PC-9 (cell line): ENCODE results near the gene ZFAND3. TPM values are rescaled to one million over a fixed set of nuclear protein-coding genes. Genes with fewer than 3 reads are reported as not detected.

ENCODE experiments used
- BruUV-seq: library from RNA; stranded (reverse); fragments of 400-500 nt; replicated peaks from 2 replicates; lab custom pipeline; 2021; lab: Mats Ljungman, UMichigan
- CTCF ChIA-PET: fragments of 300-600 bp; sonication (Branson Sonifier 250); formaldehyde crosslinking; loops from one replicate; lab custom pipeline; 2022; ENCODE audit warnings: antibody characterized with exemption; lab: Charles Lee
- POLR2A ChIA-PET: fragments of 300-600 bp; sonication (Branson Sonifier 250); formaldehyde crosslinking; loops from one replicate; lab custom pipeline; 2022; ENCODE audit warnings: antibody characterized with exemption; ENCODE audit not compliant: unreplicated experiment; lab: Charles Lee
- DNase-seq, 2 experiments: peaks; one replicate each; pipeline versions ENCODE4 v3.0.0 to v3.0.0-alpha.2; 2015 to 2022; ENCODE audit warnings: mixed read lengths in 1 of 2
- H2AFZ ChIP-seq: fragments of 200-600 bp; sonication (generic); 2 replicates; pipeline ENCODE4 v1.8.1; 2017; ENCODE audit warnings: antibody characterized with exemption
- H3F3A ChIP-seq: fragments of 200-600 bp; sonication (generic); 2 replicates; pipeline ENCODE4 v1.8.1; 2017; ENCODE audit warnings: antibody characterized with exemption, mild to moderate bottlenecking, low read depth; ENCODE audit not compliant: insufficient read depth
- H3K27ac ChIP-seq: fragments of 200-600 bp; sonication (generic); 2 replicates; pipeline ENCODE4 v1.6.1; 2016; ENCODE audit warnings: mixed run types
- H3K27me3 ChIP-seq: fragments of 200-600 bp; sonication (generic); 2 replicates; pipeline ENCODE4 v1.6.1; 2016; ENCODE audit warnings: low read depth, mixed run types; ENCODE audit not compliant: insufficient read depth
- H3K36me3 ChIP-seq: fragments of 200-600 bp; sonication (generic); 2 replicates; pipeline ENCODE4 v1.6.1; 2016; ENCODE audit warnings: low read depth, mixed run types
- H3K4me1 ChIP-seq: fragments of 200-600 bp; sonication (generic); replicated peaks from 2 replicates; pipeline ENCODE4 v1.6.1; 2016; ENCODE audit warnings: mixed run types; ENCODE audit not compliant: insufficient read depth
- H3K4me2 ChIP-seq: fragments of 200-600 bp; sonication (generic); 2 replicates; pipeline ENCODE4 v1.6.1; 2017; ENCODE audit warnings: mixed run types
- H3K4me3 ChIP-seq: fragments of 200-600 bp; sonication (generic); 2 replicates; pipeline ENCODE4 v1.6.1; 2016; ENCODE audit warnings: mixed run types
- H3K79me2 ChIP-seq: fragments of 200-600 bp; sonication (generic); 2 replicates; pipeline ENCODE4 v1.6.1; 2017; ENCODE audit warnings: low read depth, mixed run types
- H3K9me2 ChIP-seq: fragments of 200-600 bp; sonication (generic); 2 replicates; pipeline ENCODE4 v1.8.1; 2017; ENCODE audit warnings: mild to moderate bottlenecking; ENCODE audit not compliant: insufficient read depth
- H3K9me3 ChIP-seq: fragments of 200-600 bp; sonication (generic); 2 replicates; pipeline ENCODE4 v1.8.1; 2016; ENCODE audit warnings: low read depth; ENCODE audit not compliant: insufficient read depth
- H4K20me1 ChIP-seq: fragments of 200-600 bp; sonication (generic); 2 replicates; pipeline ENCODE4 v1.8.1; 2017; ENCODE audit not compliant: insufficient read depth
- EZH2 ChIP-seq: fragments of 200-600 bp; sonication (generic); IDR thresholded peaks from 2 replicates; pipeline ENCODE4 v1.8.0; 2017; ENCODE audit warnings: antibody characterized with exemption, low read depth
- intact Hi-C: fragments of 100-400 bp; cut with micrococcal nuclease; formaldehyde crosslinking; loops from one replicate; pipeline ENCODE4 v1.10.0; 2022; ENCODE audit not compliant: unreplicated experiment
- total RNA-seq: library from RNA; stranded (reverse); gene quantifications from 2 replicates; pipeline ENCODE4 v1.2.3, GENCODE V29; 2021
- TF ChIP-seq, protein P1 (sequence below): fragments of 200-600 bp; sonication (generic); conservative IDR thresholded peaks from 2 replicates; pipeline ENCODE4 v1.6.1; 2017; ENCODE audit warnings: mixed run types, antibody characterized with exemption, mild to moderate bottlenecking, moderate library complexity

ZFAND3 gene
- total RNA-seq, 1 experiment from 2014 or later = 46.8 TPM

- BruUV-seq = no TSS peak
- no peaks in the 10 kb centered on the region for H3K27me3 ChIP-seq
- POLR2A ChIA-PET = no interaction called here
- peaks cover 43% of the 10 kb centered on the region for H3K79me2 ChIP-seq
- DNase-seq = no peak
- no peak for TF ChIP-seq EZH2
- TF ChIP-seq, protein P1, sequence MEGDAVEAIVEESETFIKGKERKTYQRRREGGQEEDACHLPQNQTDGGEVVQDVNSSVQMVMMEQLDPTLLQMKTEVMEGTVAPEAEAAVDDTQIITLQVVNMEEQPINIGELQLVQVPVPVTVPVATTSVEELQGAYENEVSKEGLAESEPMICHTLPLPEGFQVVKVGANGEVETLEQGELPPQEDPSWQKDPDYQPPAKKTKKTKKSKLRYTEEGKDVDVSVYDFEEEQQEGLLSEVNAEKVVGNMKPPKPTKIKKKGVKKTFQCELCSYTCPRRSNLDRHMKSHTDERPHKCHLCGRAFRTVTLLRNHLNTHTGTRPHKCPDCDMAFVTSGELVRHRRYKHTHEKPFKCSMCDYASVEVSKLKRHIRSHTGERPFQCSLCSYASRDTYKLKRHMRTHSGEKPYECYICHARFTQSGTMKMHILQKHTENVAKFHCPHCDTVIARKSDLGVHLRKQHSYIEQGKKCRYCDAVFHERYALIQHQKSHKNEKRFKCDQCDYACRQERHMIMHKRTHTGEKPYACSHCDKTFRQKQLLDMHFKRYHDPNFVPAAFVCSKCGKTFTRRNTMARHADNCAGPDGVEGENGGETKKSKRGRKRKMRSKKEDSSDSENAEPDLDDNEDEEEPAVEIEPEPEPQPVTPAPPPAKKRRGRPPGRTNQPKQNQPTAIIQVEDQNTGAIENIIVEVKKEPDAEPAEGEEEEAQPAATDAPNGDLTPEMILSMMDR = no peak
- peaks cover 44% of the 10 kb centered on the region for H4K20me1 ChIP-seq
- H3K4me3 ChIP-seq = no peak overlapping the region
- no peaks in the 10 kb centered on the region for H3K36me3 ChIP-seq
- no peak overlapping the region for H3K27ac ChIP-seq
- CTCF ChIA-PET = no interaction called here
- no peak overlapping the region for H2AFZ ChIP-seq
- no peaks in the 10 kb centered on the region for H3K9me2 ChIP-seq
- no peaks in the 10 kb centered on the region for H3K4me1 ChIP-seq
- intact Hi-C loops = no loop called here
- H3K4me2 ChIP-seq = no peak overlapping the region
- H3K9me3 ChIP-seq = 0 out of 2 replicates have a peak, but pooled peaks cover 3% of the 10 kb centered on the region
- no peaks in the 10 kb centered on the region for H3F3A ChIP-seq
Measured at GRCh38 chr6:37985355-37985754, 165.8 kb downstream of the ZFAND3 start.

DNA sequence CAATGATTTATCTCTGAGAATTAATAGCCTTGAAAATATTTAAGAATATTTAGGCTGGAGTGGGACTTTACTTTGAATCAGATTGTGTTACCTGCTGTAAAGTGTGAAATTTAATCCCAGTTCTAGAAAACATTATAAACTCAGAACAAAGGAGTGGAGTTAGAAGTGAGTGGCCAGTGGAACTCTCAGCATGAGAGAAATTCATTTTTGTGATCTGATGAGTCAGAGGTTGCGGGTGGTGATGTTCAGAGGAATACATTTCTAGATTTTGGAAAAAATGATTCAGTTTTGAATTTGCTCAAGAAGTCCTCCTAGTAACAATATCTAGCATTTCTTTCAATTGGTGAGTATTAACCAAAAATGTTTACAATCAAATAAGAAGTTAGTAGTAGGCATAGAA, 167.5 kb downstream of the ZFAND3 start:
- H3K27ac ChIP-seq = 0 out of 2 replicates have a peak overlapping the region, but pooled peaks have one; percentile 9
- POLR2A ChIA-PET = no interaction called here
- H3K4me2 ChIP-seq = no peak overlapping the region
- H3K9me3 ChIP-seq = 0 out of 2 replicates have a peak, but pooled peaks cover 3% of the 10 kb centered on the region
- BruUV-seq = no TSS peak
- no peaks in the 10 kb centered on the region for H3K36me3 ChIP-seq
- H3K27me3 ChIP-seq = no peaks in the 10 kb centered on the region
- H3K9me2 ChIP-seq = no peaks in the 10 kb centered on the region
- CTCF ChIA-PET = no interaction called here
- H4K20me1 ChIP-seq = peaks cover 43% of the 10 kb centered on the region
- H3F3A ChIP-seq = no peaks in the 10 kb centered on the region
- intact Hi-C loops = no loop called here
- H3K79me2 ChIP-seq = peaks cover 35% of the 10 kb centered on the region
- no peaks in the 10 kb centered on the region for H3K4me1 ChIP-seq
- no peak overlapping the region for H3K4me3 ChIP-seq
- no peak overlapping the region for H2AFZ ChIP-seq
- no peak for DNase-seq
- TF ChIP-seq EZH2 = no peak
- TF ChIP-seq, protein P1 = no peak

DNA sequence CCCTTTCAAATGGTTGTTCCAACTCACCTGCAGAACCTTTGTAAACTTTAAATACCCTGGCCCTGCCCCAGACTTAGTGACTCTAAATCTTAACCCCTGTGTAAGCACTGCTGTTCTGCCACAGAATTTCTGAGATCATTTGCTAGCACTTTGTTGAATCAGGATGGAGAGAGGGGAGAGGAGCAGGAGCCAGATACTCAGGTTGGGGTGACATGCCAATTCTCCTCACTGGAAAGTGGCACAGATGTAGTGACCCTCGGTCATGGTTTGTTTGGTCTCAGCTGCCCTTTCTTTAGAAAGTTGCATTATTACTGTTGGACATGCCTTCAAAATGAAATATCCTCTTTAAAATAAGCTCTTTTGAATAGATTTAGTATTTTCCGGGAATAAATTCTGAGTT, 168.0 kb downstream of the ZFAND3 start:
- BruUV-seq = no TSS peak
- 0 out of 2 replicates have a peak, but pooled peaks cover 3% of the 10 kb centered on the region for H3K9me3 ChIP-seq
- H3K27ac ChIP-seq = no peak overlapping the region
- TF ChIP-seq EZH2 = no peak
- TF ChIP-seq, protein P1 = no peak
- DNase-seq = no peak
- H2AFZ ChIP-seq = no peak overlapping the region
- ChIA-PET CTCF (no interaction called here), POLR2A (no interaction called here)
- H3K4me2 ChIP-seq = no peak overlapping the region
- H3K36me3 ChIP-seq = no peaks in the 10 kb centered on the region
- peaks cover 48% of the 10 kb centered on the region for H4K20me1 ChIP-seq
- H3K79me2 ChIP-seq = peaks cover 34% of the 10 kb centered on the region
- H3K27me3 ChIP-seq = no peaks in the 10 kb centered on the region
- H3K4me1 ChIP-seq = no peaks in the 10 kb centered on the region
- no peaks in the 10 kb centered on the region for H3F3A ChIP-seq
- H3K4me3 ChIP-seq = no peak overlapping the region
- intact Hi-C loops = no loop called here
- H3K9me2 ChIP-seq = no peaks in the 10 kb centered on the region
